ENCODE measurements around the gene MYO1E.
"Not testable (repeated sequence)": the region's sequence is repeated elsewhere in the genome, so short reads cannot be mapped to it uniquely, and the experiment has no call there.

MYO1E gene

GRCh38 chr15:59290295-59291212, 82.1 kb downstream of the MYO1E start:
- no peak for DNase-seq

- no peak for DNase-seq
These were observed 83.1 kb downstream of the MYO1E start for GRCh38 chr15:59289574-59289973.

DNA sequence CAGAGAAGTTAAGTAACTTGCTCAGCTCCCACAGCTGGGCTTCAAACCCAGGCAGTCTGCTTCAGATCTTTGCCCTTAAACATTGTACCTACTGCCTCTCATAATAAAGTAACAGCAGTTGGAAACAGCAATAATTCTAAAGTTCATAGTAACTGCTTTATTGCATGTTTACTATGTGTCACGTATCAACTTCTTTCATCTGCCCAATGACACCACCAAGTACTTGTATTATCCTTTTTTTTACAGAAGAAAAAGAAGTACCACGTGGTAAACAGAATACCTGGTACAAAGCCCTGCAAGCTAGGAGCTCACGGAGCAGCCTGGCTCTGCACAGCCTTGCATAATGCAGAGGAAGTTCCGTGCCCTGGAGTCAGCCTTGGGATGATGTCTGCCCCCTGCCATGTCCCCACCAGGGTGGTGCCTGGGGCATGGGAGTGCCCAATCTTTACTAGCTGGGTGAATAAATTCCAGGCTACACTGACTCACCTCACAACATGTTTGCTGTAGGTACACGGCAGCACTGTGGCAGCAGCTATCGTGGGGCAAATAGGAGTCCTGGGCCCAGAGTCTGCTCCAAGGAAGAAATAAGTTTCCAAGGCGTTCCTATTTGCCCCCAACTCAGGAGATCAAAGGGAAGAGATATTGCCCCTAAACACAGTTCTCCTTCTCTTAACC, 88.8 kb downstream of the MYO1E start:
- DNase-seq, result no peak

GRCh38 chr15:59282515-59283337, 89.9 kb downstream of the MYO1E start:
- DNase-seq, result no peak

DNA sequence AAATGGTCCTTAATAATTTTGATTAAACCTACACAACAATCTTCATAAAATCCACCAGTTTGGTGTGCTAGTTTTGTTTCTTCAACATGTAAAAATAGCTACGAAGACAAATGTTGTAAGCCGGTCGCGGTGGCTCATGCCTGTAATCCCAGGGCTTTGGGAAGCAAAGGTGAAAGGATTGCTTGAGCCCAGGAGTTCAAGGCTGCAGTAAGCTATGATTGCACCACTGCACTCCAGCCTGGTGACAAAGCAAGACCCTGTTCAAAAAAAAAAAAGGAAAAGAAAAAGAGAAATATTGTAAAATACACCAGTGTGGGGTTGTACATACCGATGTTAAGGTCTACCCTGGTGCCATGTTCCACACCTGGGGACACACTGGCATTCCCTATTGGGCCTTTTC, 91.0 kb downstream of the MYO1E start:
- no peak for DNase-seq

GRCh38 chr15:59280855-59281254, 91.8 kb downstream of the MYO1E start:
- DNase-seq, result no peak

DNA sequence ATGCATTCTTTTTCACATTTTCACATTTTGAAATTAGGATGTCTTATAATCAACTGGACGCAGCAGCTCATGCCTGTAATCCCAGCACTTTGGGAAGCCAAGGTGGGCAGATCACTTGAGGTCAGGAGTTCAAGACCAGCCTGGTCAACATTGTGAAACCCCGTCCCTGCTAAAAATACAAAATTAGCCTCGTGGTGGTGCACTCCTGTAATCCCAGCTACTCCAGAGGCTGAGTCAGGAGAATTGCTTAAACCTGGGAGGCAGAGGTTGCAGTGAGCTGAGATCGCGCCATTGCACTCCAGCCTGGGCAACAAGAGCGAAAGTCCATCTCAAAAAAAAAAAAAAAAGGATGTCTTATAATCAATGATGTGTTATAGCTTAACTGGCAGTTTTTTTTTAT, 92.4 kb downstream of the MYO1E start:
- not testable (repeated sequence) for DNase-seq

DNA sequence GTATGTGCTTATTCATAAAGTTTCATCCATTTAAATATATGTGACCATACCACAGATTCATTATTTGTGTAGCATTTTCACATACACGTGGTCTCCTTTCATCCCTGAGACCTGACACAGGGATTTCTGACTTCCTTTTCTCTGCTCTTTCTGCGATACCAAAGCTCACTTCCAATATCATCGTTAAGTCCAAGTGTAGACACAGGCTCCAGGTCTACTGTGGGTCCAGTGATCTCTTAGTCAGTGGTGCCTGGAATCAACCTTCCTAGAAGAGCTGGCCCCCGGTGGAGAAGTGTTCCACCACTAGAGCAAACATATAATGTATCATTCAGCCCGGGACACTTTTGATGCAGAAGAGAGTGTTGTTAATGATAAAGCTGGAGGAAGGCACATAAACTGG, 93.6 kb downstream of the MYO1E start:
- no peak for DNase-seq

- no peak for DNase-seq
These were observed 94.6 kb downstream of the MYO1E start for GRCh38 chr15:59278120-59278519.

DNA sequence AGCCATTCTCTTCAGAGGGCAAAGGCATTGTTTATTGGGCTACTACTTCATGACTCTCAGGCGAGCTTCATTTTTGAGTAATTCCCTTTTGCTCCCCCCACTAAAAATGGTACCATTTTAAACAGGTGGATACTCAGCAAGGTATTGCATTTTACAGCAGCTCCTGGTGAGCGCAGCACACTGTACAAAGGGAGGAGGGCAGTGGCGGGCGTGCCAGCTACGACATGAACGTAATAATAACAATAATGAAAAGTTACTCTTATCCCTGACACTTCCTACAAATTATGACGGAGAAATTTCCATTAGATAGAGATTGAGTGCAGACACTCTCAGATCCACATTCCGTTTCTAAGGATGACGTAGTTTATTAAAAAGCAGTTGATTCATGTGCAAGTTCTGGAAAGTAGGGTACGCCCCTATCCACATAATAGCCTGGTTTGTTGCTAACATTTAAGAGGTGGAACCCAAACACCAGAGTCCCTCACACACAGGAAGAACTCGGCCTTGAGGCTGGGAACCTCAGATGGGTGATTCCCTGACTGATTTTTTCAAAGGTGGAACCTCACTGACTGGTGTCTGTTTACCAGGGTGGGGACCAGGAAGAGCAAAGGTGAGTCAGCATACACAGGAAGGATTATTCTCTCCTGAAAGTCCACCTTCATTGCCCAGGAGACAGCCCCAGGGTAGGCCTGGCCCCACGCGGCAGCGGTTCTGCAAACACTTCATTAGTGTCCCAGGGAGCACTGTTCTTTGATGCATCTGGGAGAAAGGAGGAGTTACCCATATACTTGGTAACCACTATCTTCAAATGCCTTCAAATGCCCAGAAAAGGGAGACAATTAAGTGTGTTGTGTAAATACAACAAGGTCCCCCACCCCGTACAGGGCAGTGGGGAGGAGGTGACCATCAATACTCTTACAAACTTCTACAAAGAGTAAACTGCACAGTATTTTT, 96.2 kb downstream of the MYO1E start:
- DNase-seq, result no peak

DNA sequence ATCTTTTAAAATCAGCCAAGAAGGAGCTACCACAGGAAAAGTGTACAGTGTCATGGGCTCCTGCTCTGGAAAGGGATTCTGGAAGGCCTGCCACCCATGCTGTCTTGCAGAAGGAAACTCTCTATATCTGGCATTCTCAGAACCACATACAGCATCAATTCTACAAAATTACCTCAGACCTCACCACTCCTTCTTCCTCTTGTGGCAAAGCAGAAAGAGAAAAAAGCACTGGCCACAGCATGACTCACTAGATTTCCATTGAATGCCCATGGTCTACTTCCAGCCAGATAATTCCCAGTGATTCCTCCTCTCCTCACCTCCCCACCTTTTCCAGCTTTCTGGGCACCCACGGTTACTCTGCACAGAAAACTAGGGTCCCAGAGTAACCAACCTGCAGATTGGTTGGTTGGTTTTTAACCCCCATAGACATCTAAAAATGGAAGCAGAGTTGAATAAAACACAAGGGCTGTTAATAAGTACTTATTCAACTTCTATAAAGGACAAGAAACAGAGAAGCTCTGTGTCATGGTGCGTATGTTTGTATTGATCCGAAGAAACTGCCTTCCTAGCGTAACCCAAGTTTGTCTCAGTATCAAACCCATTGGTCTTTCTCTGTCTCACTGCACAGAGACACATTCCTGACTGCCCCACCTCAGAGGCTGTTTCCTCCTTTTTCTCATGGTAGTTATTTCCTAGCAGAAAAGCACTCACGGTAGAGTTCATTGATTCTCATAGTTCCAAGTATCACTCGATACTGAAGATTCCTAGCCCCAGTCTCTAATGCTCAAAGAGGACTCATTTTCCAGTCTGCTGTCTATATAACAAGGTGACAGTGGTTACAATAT, 98.3 kb downstream of the MYO1E start:
- no peak for DNase-seq

- no peak for DNase-seq
These were observed 99.4 kb downstream of the MYO1E start for GRCh38 chr15:59273234-59273633.

- DNase-seq, result no peak
These were observed 101.0 kb downstream of the MYO1E start for GRCh38 chr15:59271595-59272201.

- DNase-seq, result no peak
These were observed 103.7 kb downstream of the MYO1E start for GRCh38 chr15:59268852-59269407.

GRCh38 chr15:59268168-59268851, 104.4 kb downstream of the MYO1E start:
- no peak for DNase-seq

- DNase-seq, result no peak
These were observed 106.6 kb downstream of the MYO1E start for GRCh38 chr15:59266028-59266427.

DNA sequence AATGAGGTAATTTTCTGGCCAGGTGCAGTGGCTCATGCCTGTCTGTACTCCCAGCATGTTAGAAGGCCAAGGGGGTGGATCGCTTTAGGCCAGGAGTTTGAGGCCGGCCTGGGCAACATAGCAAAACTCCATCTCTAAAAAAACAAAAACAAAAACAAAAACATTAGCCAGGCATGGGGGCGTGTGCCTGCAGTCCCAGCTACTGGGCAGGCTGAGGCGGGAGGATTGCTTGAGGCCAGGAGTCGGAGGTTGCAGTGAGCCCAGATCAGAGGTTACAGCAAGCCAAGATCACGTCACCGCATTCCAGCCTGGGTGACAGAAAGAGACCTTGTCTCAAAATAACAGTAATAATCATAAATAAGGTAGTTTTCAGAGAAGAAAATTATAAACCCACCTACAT, 110.4 kb downstream of the MYO1E start:
- no peak for DNase-seq

- no peak for DNase-seq
These were observed 112.6 kb downstream of the MYO1E start for GRCh38 chr15:59260090-59260489.

- no peak for DNase-seq
These were observed 113.3 kb downstream of the MYO1E start for GRCh38 chr15:59259137-59259943.

Data from cortex of kidney (tissue), 1 donor.